OCI-LY1 (cell line): ENCODE data around the gene USP28.
A peak's percentile ranks its signal among the peaks of the same experiment; 100 is the strongest.

Source experiments
- H2AFZ ChIP-seq: fragments of 200-600 bp; sonication (generic), shearing (Covaris generic); 2 replicates; pipeline ENCODE4 v1.6.0; 2014; ENCODE audit warnings: antibody characterized with exemption, mild to moderate bottlenecking, low read length
- H3F3A ChIP-seq: fragments of 200-600 bp; sonication (generic), shearing (Covaris generic); 2 replicates; pipeline ENCODE4 v1.6.0; 2014; ENCODE audit warnings: mild to moderate bottlenecking, antibody characterized with exemption, low read length, moderate library complexity; ENCODE audit not compliant: insufficient read depth
- H3K27ac ChIP-seq: fragments of 200-600 bp; sonication (generic); 2 replicates; pipeline ENCODE4 v1.5.1; 2014; ENCODE audit warnings: low read length, mixed run types, mild to moderate bottlenecking, low read depth; ENCODE audit not compliant: poor library complexity, severe bottlenecking
- H3K27me3 ChIP-seq: fragments of 200-600 bp; sonication (generic); 2 replicates; pipeline ENCODE4 v1.6.0; 2014; ENCODE audit warnings: antibody characterized with exemption, mild to moderate bottlenecking, low read length, moderate library complexity; ENCODE audit not compliant: insufficient read depth
- H3K36me3 ChIP-seq: fragments of 200-600 bp; sonication (generic); 2 replicates; pipeline ENCODE4 v1.6.1; 2014; ENCODE audit warnings: mild to moderate bottlenecking, antibody characterized with exemption, low read length, moderate library complexity, mixed read lengths; ENCODE audit not compliant: insufficient read depth
- H3K4me1 ChIP-seq: fragments of 200-600 bp; sonication (generic); 2 replicates; pipeline ENCODE4 v1.5.1; 2014; ENCODE audit warnings: mild to moderate bottlenecking, low read length, moderate library complexity; ENCODE audit not compliant: insufficient read depth, severe bottlenecking
- H3K4me2 ChIP-seq: fragments of 200-600 bp; sonication (generic), shearing (Covaris generic); 2 replicates; pipeline ENCODE4 v1.6.1; 2014; ENCODE audit warnings: low read length
- H3K4me3 ChIP-seq: fragments of 200-600 bp; sonication (generic); 2 replicates; pipeline ENCODE4 v1.5.1; 2014; ENCODE audit warnings: low read length, low read depth, mild to moderate bottlenecking, mixed read lengths; ENCODE audit not compliant: poor library complexity, severe bottlenecking
- H3K79me2 ChIP-seq: fragments of 200-600 bp; shearing (Covaris generic); 2 replicates; pipeline ENCODE4 v1.6.1; 2016; ENCODE audit warnings: mixed run types, low read length, mixed read lengths; ENCODE audit not compliant: insufficient read depth
- H3K9ac ChIP-seq: fragments of 200-600 bp; sonication (generic), shearing (Covaris generic); 2 replicates; pipeline ENCODE4 v1.6.1; 2014; ENCODE audit warnings: mild to moderate bottlenecking, low read length, mixed read lengths
- H3K9me2 ChIP-seq: fragments of 200-600 bp; sonication (generic), shearing (Covaris generic); 2 replicates; pipeline ENCODE4 v1.6.1; 2014; ENCODE audit warnings: low read depth, mild to moderate bottlenecking, low read length, mixed read lengths
- H3K9me3 ChIP-seq: fragments of 200-600 bp; shearing (Covaris generic); 2 replicates; pipeline ENCODE4 v1.6.1; 2014; ENCODE audit warnings: low read length, mixed read lengths
- H4K20me1 ChIP-seq: fragments of 200-600 bp; sonication (generic), shearing (Covaris generic); 2 replicates; pipeline ENCODE4 v1.6.0; 2016; ENCODE audit warnings: mild to moderate bottlenecking, low read length; ENCODE audit not compliant: insufficient read depth
- EZH2 ChIP-seq: fragments of 200-600 bp; sonication (generic), shearing (Covaris generic); IDR thresholded peaks from 2 replicates; pipeline ENCODE4 v1.8.0; 2017; ENCODE audit warnings: borderline replicate concordance, mixed run types, mild to moderate bottlenecking, antibody characterized with exemption, low read length, moderate library complexity, mixed read lengths
- TF ChIP-seq, protein P1 (sequence below): fragments of 200-600 bp; sonication (generic), shearing (Covaris generic); IDR thresholded peaks from 2 replicates; pipeline ENCODE4 v1.5.1; 2017; ENCODE audit warnings: mild to moderate bottlenecking, antibody characterized with exemption, low read length, moderate library complexity, mixed read lengths

The USP28 gene

DNA sequence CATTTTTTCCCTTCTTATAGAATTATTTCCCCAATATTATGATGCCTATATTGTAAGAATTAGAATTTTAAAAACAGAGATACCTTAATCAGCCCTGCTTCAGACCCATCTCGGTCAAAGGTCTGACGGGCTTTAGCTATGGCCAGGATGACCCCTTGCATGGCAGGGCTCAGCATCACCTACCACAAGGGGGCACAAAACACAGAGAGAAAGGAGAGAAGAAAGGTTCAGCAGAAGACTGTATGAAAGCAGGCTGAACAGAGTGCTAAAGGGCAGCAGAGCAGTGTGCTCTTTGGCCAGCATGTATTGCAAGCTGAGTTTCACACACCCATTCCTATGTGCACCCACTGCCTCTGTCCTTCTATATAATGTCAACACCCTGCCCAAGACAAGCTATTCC lies 69.0 kb downstream of the USP28 start:
- Histone ChIP-seq H3K79me2 (no peaks in the 10 kb centered on the region), H3K36me3 (peaks cover 54% of the 10 kb centered on the region; the same call in 1 of the 2 replicates), H3K9ac (no peak overlapping the region), H2AFZ (no peak overlapping the region), H3K9me3 (no peaks in the 10 kb centered on the region), H3K9me2 (no peaks in the 10 kb centered on the region), H3K27me3 (no peaks in the 10 kb centered on the region), H3K27ac (no peak overlapping the region), H4K20me1 (no peaks in the 10 kb centered on the region), H3K4me1 (no peaks in the 10 kb centered on the region), H3F3A (no peaks in the 10 kb centered on the region), H3K4me2 (no peak overlapping the region), H3K4me3 (no peak overlapping the region)
- TF ChIP-seq, protein P1, sequence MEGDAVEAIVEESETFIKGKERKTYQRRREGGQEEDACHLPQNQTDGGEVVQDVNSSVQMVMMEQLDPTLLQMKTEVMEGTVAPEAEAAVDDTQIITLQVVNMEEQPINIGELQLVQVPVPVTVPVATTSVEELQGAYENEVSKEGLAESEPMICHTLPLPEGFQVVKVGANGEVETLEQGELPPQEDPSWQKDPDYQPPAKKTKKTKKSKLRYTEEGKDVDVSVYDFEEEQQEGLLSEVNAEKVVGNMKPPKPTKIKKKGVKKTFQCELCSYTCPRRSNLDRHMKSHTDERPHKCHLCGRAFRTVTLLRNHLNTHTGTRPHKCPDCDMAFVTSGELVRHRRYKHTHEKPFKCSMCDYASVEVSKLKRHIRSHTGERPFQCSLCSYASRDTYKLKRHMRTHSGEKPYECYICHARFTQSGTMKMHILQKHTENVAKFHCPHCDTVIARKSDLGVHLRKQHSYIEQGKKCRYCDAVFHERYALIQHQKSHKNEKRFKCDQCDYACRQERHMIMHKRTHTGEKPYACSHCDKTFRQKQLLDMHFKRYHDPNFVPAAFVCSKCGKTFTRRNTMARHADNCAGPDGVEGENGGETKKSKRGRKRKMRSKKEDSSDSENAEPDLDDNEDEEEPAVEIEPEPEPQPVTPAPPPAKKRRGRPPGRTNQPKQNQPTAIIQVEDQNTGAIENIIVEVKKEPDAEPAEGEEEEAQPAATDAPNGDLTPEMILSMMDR: peak; percentile 59
- TF ChIP-seq EZH2: no peak

DNA sequence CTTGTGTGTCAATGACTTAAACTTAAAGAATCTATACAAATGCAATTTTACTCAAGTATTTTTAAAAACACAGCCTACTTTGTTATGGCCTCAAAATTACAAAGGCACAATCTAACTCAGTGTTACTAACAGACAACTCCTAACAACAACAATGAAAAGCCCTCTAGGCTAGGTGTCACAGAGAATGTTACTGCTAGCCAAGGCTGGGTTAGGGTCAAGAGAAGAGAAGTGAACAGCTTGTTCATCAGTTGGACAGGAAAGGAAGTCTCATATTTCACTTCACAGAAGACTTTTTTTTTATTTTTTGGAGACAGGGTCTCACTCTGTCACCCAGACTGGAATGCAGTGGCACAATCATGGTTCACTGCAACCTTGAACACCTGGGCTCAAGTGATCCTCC lies 69.7 kb downstream of the USP28 start:
- Histone ChIP-seq H3K9me3 (no peaks in the 10 kb centered on the region), H3K79me2 (no peaks in the 10 kb centered on the region), H3K9me2 (no peaks in the 10 kb centered on the region), H3K4me3 (no peak overlapping the region), H3K9ac (no peak overlapping the region), H3K27me3 (no peaks in the 10 kb centered on the region), H2AFZ (no peak overlapping the region), H3K27ac (no peak overlapping the region), H3F3A (no peaks in the 10 kb centered on the region), H3K4me2 (no peak overlapping the region), H3K36me3 (peaks cover 54% of the 10 kb centered on the region; the same call in 1 of the 2 replicates), H4K20me1 (no peaks in the 10 kb centered on the region), H3K4me1 (no peaks in the 10 kb centered on the region)
- TF ChIP-seq, protein P1: no peak
- TF ChIP-seq EZH2: no peak

DNA sequence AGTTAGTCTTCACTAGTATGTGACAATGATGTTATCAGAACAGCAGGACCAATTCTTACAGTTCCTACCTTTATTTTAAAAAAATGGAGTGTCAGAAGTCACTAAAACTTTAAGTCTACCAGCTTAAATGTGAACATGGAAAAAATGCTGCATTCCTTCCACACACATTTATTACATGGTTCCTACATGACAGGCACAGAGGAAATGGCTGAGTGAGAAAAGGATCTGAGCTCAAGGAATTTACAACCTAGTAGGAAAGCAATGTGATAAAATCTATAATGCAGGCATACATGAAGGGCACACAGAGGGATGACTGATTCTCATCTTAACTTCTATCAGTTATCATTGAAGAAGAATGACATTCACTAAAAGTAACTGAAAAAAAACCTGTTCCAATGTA lies 72.8 kb downstream of the USP28 start:
- no peak overlapping the region for H3K4me3 ChIP-seq
- peaks cover 56% of the 10 kb centered on the region for H3K36me3 ChIP-seq

More for the DNA sequence above, 72.8 kb downstream of the USP28 start:
- Histone ChIP-seq H3K9ac (no peak overlapping the region), H3K9me2 (no peaks in the 10 kb centered on the region), H3K4me2 (no peak overlapping the region), H3K9me3 (no peaks in the 10 kb centered on the region), H3K79me2 (no peaks in the 10 kb centered on the region), H4K20me1 (no peaks in the 10 kb centered on the region), H3K27me3 (no peaks in the 10 kb centered on the region), H3K27ac (no peak overlapping the region), H2AFZ (no peak overlapping the region), H3K4me1 (no peaks in the 10 kb centered on the region), H3F3A (no peaks in the 10 kb centered on the region)
- TF ChIP-seq, protein P1: no peak
- TF ChIP-seq EZH2: no peak
